GM21526 (cell line): ENCODE measurements around the gene CD40.
"Not testable (repeated sequence)": the region's sequence is repeated elsewhere in the genome, so short reads cannot be mapped to it uniquely, and the experiment has no call there.

Experiments
- ATAC-seq: cut with Tn5 transposase; IDR thresholded peaks from one replicate; pipeline ENCODE4 v1.9.1; 2021; ENCODE audit warnings: moderate library complexity; ENCODE audit not compliant: unreplicated experiment, low FRiP score

The CD40 gene

DNA sequence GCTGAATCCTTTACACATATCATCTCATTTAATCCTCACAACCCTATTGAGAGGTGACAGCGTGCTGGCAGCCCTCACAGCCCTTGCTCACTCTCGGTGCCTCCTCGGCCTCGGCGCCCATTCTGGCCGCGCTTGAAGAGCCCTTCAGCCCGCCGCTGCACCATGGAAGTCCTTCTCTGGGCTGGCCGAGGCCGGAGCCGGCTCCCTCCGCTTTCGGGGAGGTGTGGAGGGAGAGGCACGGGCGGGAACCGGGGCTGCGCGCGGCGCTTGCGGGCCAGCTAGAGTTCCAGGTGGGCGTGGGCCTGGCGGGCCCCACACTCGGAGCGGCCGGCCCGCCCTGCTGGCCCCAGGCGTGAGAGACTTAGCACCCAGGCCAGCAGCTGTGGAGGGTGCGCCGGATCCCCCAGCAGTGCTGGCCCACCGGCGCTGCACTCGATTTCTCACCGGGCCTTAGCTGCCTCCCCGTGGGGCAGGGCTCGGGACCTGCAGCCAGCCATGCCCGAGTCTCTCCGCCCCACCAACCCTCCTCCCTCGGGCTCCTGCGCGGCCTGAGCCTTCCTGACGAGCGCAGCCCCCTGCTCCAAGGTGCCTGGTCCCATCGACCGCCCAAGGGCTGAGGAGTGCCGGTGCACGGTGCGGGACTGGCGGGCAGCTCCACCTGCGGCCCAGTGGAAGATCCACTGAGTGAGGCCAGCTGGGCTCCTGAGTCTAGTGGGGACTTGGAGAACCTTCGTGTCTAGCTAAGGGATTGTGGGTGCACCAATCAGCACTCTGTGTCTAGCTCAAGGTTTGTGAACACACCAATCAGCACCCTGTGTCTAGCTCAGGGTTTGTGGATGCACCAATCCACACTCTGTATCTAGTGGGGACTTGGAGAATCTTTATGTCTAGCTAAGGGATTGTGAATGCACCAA lies 26.2 kb upstream of the CD40 start:
- ATAC-seq: not testable (repeated sequence)

DNA sequence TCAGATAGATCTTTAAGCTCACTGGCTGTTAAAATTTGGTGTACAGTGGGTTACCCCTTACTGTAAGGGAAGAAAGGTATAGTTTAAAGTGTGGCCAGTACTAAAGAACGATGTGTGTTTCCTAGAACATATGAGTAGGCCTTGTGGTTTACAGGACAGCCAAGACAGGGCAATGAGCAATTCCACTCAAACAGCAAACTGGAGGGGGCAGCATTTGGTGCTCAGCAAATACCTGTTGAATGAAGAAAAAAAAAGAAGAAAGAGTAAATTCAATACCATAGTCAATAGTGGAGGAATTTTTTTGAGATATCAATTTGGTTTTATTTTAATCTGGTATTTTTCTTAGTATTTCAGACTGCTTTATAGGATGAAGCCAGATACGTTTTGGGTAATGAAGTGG lies 24.6 kb upstream of the CD40 start:
- ATAC-seq: no peak

DNA sequence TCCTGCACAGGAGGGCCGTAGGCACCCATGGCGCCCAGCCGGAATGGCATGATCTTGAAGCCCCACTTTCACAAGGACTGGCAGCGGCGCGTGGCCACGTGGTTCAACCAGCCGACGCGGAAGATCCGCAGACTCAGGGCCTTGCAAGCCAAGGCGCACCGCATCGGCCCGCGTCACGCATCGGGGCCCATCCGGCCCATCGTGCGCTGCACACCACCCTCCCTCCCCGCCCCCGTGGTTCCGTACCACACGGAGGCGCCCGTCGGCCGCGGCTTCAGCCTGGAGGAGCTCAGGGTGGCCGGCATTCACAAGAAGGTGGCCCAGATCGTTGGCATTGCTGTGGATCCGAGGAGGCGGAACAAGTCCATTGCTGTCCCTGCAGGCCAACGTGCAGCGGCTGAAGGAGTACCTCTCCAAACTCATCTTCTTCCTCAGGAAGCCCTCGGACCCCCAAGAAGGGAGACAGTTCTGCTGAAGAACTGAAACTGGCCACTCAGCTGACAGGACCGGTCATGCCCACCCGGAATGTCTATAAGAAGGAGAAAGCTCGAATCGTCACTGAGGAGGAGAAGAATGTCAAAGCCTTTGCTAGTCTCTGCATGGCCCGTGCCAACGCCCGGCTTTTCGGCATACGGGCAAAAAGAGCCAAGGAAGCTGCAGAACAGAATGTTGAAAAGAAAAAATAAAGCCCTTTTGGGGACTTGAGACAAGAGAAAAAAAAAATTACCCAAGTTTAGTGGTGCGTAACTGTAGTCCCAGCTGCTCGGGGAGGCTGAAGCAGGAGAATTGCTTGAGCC lies 18.4 kb upstream of the CD40 start:
- no peak for ATAC-seq

DNA sequence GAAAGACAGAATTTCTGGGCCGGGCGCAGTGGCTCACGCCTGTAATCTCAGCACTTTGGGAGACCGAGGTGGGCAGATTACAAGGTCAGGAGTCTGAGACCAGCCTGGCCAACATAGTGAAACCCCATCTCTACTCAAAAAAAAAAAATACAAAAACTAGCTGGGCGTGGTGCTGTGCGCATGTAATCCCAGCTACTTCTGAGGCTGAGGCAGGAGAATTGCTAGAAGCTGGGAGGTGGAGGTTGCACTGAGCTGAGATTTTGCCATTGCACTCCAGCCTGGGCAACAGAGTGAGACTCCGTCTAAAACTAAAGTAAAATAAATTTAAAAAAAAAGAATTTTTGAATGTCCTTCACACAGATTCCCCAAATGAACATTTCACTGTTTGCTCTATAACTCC lies 17.7 kb upstream of the CD40 start:
- ATAC-seq: not testable (repeated sequence)

DNA sequence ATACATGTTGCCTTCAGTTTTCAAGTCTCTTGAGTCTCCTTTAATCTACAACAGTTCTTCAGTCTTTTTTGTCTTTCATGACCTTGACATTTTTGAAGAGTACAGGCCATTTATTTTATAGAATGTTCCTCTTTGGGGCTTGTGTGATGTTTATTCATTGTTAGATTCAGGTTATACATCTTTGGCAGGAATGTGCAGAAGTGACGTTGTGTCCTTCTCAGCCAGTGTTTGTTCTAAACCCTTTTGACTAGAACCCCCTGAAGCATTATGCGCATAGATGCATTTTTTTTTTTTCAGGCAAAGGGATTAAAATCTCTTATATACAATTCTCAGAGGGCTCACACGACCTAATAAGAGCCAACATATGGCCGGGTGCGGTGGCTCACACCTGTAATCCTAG lies 17.1 kb upstream of the CD40 start:
- no peak for ATAC-seq

DNA sequence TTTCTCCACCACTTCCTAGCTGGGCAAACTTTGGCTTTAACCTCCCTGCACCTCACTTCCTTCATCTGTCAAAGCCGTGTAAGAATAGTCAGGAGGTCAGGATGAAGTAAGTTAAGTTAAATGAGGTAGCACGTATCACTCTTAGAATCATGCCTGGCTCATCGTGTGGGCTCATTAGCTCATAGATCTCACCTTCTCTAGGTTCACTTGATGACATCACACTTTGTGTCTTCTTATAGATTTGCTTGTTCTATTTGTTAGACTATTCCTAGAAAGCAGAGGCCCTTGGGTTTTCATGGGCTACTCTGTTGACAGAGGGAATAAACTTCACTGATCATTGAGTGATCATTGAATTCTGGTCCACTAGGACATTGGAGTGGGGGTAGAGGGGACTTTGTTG lies 16.2 kb upstream of the CD40 start:
- ATAC-seq: no peak

DNA sequence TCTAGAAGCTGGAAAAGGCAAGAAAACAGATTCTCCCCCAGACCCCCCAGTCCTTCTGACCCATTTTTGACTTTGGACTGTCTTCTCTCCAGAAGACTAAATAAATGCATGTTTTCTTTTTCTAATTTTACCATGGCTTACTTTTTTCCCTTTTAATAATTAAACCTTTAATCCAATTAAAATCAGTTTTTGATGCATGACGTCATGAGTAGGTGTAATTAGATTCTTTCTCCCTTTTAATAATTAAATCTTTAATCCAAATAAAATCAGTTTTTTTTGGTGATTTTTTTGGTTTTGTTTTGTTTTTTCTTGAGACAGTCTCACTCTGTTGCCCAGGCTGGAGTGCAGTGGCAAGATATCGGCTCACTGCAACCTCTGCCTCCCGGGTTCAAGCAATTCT lies 15.2 kb upstream of the CD40 start:
- ATAC-seq: no peak

DNA sequence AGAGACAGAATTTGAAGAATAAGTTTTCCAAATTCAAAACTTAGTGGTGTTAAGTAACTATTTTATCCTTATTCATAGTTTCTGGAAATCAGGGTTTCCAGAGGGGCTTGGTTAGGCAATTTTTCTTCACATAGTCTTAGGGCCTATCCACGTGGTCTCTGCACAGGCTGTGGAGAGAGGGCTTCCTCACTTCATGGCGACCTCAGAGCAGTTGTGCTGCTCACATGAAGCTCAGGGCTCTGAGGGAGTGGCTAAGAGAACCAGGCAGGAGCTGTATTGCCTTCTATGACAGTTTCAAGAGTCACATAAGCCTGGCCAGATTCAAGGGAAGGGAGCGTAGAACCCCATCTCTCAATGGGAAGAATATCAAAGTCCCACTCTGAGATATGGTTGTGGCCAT lies 13.9 kb upstream of the CD40 start:
- no peak for ATAC-seq

DNA sequence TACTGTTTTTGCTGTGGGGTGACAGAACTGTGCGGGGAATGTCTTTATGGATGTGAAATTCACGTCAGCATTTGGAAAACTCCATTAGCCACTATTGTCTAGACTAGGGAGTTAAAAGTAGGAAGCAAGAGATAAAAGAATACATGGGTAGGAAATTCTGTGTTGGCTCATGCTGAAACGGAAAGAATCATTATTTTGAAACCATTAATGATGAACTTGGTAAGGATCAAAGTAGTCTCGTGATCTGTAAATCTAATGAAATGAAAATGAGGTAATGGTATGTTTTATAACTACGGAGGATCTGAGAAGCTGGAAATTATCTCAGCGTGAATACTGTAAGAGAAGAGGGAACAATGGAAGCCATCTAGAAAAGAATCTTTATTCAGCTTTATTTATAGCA lies 11.1 kb upstream of the CD40 start:
- no peak for ATAC-seq

DNA sequence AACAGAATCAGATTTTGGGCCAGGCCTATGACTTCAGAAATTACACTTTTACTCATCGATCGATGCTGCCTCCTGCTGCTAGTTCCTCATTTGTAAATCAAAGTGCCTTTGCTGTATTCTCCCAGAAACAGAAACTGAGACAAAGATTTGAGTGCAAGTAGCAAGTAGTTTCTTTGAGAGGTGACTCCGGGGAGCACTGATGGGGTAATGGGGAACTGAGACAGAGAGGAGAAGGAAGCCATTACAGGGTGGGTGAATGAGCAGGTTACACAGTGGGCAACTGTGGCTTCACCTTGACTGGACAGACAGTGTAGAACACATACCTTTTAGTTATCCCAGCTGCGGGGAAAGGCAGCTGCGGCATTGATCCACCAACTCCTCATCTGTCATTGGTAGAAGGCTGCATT lies 9.7 kb upstream of the CD40 start:
- peak; percentile 78 for ATAC-seq

DNA sequence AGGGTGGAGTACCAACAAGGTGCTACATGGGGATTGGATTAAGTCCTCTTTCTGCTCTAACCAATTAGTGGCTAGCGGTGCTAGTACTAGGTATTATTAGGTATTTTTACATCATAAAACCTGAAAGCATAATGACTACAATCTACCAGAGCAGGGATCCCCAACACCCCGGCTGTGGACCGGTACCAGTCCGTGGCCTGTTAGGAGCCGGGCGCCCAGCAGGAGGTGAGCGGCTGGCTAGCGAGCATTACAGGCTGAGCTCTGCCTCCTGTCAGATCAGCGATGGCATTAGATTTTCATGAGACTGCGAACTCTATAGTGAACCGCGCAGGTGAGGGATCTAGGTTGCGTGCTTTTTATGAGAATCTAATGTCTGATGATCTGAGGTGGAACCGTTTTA lies 9.1 kb upstream of the CD40 start:
- no peak for ATAC-seq

DNA sequence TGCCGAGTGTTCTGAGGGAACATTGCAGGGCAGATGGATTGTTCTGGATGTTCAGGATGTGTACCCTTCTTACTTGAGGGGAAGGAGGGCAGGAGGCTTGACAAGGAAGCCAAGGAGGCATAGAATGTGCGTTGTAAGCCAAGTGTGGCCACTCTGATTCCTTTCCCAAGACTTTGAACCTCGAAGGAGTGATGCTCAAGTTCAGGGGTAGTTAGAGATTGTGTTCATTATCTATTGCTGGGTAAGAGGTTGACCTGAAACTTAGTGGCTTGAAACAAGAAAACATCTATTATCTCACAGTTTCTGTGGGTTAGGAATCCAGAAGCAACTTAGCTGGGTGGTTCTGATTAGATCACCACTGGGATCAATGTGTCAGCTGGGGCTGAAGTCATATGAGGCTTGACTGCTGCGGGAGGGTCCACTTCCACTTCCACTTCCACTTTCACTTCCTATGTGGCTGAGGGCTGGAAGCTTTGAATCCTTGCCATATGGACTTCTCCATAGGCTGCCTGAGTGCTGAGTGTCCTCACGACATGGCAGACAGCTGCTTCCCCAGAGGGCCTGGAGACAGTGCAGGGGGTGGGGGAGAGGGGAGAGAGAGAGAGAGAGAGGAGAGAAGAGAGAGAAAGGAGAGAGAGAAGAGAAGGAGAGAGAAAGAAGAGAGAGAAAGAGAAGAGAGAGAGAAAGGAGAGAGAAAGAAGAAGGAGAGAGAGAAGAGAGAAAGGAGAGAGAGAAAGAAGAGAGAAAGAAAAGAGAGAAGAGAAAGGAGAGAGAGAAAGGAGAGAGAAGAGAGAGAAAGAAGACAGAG lies 6.9 kb upstream of the CD40 start:
- peak; percentile 43 for ATAC-seq

DNA sequence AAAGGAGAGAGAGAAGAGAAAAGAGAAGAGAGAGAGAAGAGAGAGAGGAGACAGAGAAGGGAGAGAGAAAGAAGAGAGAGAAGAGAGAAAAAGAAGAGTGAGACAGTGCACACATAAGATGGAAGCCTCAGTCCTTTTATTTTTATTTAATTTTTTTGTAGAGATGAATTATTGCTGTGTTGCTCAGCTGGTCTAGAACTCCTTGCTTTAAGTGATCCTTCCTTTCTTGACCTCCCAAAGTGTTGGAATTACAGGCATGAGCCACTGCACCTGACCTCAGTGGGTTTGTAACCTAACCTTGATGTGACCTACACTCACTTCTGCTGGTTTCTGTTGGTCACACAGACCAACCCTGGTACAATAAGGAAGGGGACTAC lies 6.3 kb upstream of the CD40 start:
- no peak for ATAC-seq

DNA sequence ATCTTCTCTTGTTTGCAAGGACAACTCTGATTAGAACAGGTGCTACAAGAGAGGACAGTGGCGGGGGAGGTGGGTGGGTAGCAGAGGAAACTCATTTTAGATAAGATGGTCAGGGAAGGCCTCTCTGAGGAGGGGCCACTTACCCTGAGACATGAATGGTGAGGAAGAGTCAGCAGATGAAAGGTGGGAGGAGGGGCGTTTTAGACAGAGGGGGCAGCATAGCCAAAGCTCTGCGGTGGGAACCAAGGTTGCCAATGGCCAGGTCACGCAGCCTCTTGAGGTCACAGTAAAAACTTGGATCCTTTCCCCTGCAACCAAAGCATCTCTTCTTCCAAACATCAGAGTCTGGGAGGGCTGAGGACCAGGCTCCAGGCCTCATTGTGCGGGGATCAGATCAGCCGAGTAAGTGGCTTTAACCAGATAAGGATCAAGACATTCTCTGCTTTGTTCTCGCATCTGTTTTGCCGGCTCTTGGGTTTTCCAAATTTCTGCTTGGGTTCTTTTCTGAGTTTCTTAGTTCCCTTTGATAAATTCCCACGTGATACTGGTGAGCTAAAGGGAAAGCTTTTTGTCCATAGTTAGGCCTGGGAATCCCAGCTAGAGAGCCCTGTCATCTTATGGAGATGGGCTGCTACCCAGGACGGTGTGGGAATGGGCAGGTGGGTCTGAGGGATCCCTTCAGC lies 5.5 kb upstream of the CD40 start:
- ATAC-seq: no peak

DNA sequence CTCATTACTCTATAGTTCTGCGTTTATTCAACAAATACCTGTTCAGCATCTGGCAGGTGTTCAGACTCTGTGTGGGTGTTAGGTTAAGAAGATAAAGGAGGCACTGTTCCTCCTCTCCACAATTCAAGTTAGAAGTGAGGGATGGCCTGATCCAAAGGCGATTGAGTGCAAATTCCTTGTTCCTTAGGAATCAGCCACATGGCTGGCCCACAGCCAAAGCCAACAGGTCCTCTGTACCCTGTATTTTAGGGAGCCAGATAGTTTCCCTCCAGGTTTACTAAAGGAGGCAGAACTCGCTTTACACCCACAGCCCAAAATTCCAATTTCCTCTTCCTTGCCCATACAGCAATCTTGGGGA lies 5.0 kb upstream of the CD40 start:
- no peak for ATAC-seq

DNA sequence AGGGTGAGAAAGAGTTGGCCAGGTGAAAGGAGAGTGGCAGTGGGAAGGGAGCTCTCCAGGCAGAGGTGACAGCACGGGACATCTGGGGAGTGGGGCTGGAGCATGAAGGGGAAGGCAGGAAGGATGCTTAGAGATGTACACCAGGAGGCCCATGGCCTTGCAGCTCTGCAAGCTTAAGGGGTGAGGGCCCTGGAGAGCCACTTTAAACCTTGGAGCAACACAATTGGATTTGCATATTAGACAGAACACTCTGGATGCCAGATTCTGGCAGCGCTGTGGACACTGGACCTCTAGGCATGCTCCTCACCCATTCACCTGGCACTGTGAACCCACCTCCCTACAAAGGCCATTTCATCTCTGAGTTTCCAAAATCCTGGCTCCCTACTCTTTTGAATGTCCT lies 3.7 kb upstream of the CD40 start:
- no peak for ATAC-seq

DNA sequence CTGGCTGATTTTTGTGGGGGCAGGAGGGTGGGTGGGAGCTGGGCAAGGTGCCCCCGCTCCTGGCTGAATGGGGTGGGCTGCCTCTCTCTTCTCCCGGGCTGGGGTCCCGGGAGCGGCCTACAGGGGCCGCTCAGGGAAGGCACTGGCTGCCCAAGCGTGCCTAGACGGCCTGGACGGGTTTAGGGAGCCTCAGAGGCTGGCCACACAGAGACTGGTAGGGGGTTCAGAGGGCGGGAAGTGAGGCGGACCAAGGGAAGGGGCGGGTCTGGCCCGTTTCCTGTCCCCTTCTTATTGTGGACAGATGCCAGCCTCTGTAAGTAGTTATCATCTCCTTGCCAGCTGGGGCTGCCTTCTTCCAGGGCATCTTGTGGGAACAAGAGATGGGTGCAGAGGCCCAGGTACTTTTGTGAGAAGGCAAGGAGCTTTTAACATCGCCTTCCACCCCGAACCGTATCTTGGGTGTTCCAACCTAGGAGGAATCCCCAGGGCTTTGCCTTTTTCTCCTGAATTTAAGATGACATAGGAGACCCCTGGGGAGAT lies 437 bp downstream of the CD40 start:
- peak; percentile 40 for ATAC-seq

DNA sequence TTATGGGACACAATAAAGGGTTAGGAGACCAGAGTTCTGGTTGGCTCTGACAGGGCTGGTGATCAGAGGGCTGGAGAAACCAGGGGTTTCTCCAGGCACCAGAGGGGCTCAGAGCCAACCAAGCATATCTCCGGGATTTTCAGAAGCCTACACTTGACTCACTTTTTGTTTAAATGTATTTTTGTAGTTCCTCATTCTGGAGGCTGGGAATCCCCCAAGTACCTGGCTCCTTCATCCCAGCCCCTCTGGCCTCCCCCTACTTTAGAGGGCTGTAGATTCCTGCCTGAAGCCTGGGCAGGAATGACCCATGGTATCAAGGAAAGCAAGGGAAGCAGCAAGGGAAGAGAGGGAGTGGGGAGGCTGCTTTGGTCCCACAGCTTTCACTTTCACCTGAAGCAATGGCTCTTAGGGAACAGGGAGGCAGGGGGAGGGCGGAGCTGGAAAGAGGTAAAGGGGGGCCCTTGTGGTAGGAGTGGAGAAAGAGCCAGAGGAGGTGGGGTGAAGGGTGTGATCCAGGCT lies 973 bp downstream of the CD40 start:
- peak; percentile 33 for ATAC-seq

DNA sequence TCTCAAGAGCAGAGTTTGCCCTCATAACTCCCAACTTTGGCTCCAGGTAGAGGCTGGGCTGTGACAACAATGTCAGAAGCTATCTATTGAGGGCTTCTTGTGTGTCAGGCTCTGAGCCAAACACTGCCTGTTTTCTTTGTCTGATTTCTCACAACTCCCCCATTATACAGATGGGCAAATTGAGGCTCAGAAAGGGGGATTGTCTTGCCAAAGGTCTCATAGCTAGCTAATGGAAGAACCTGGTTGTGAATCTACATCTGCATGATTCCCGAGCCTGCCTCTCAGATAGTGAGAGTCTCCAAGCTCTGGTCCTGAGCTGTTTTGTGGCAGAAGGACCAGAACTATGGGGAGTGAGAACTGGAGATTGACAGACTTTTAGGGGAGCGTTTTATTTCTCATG lies 1.4 kb downstream of the CD40 start:
- no peak for ATAC-seq

DNA sequence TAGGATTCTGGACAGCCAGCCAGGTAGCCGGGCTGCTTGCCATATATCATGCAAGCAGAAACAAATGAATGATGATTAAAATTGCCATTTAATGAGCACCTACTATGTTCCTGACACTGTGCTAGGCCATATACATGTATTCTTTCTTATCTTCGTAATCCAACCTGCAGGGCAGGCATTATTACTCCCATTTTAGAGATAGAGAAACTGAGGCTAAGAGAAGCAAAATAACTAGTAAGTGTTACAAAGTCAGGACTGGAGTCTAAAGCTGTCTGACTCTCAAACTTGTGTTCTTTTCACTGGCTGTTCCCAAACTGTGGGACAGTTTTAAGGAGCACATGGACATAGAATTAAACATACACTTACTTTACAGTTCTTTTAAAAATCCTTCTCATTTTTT lies 2.0 kb downstream of the CD40 start:
- no peak for ATAC-seq
